ENCODE data around the gene TBC1D9. TPM values are rescaled to one million over a fixed set of nuclear protein-coding genes. Genes with fewer than 3 reads are reported as not detected.

TBC1D9 gene
- total and polyA plus RNA-seq, 2 of the 13 experiments (the other 11 are each of a cell fraction or from before 2014, with no cell fraction given) = 11.9 to 12.2 TPM

GRCh38 chr4:140635606-140636005 is 120.6 kb downstream of the TBC1D9 start (continued):
- no peak for TF ChIP-seq ATF2 (CRISPR knock-in tag; IDR thresholded peaks at IDR 0.05)
- no peak for TF ChIP-seq ARNT2 (CRISPR knock-in tag; IDR thresholded peaks at IDR 0.05; ENCODE audit: low read depth)
- TF ChIP-seq HDAC2 (CRISPR knock-in tag; IDR thresholded peaks at IDR 0.05) = peak; percentile 83
- no peak for TF ChIP-seq HNRNPH1 (optimal IDR thresholded peaks at IDR 0.05; ENCODE audit: low read depth, low read length)
- TF ChIP-seq LCORL (IDR thresholded peaks at IDR 0.05) = no peak
- peak; percentile 83 for TF ChIP-seq LCORL (CRISPR knock-in tag; IDR thresholded peaks at IDR 0.05)
- TF ChIP-seq ZNF777 (CRISPR knock-in tag; IDR thresholded peaks at IDR 0.05) = no peak
- TF ChIP-seq DMTF1 (CRISPR knock-in tag; IDR thresholded peaks at IDR 0.05) = no peak
- TF ChIP-seq PREB (CRISPR knock-in tag; IDR thresholded peaks at IDR 0.05) = no peak
- no peak for TF ChIP-seq ZNF816 (CRISPR knock-in tag; IDR thresholded peaks at IDR 0.05; ENCODE audit: borderline replicate concordance)
- no peak for TF ChIP-seq PHF8 (CRISPR knock-in tag; IDR thresholded peaks at IDR 0.05)
- no peak for TF ChIP-seq GRHL1 (CRISPR knock-in tag; conservative IDR thresholded peaks at IDR 0.05)
- TF ChIP-seq ZNF501 (CRISPR knock-in tag; IDR thresholded peaks at IDR 0.05) = peak; percentile 37; the same call in 1 of the 2 replicates
- TF ChIP-seq ZNF224 (CRISPR knock-in tag; IDR thresholded peaks at IDR 0.05) = no peak
- peak; percentile 78 for TF ChIP-seq GATAD2A (CRISPR knock-in tag; IDR thresholded peaks at IDR 0.05)
- TF ChIP-seq, protein P1, sequence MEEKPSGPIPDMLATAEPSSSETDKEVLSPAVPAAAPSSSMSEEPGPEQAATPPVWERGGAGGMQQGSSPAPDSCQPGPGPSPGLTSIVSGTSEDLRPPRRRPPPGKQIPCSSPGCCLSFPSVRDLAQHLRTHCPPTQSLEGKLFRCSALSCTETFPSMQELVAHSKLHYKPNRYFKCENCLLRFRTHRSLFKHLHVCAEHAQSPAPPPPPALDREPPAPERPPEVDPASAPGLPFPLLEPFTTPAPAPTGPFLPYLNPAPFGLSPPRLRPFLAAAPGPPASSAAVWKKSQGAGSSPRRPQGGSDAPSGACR (CRISPR knock-in tag; IDR thresholded peaks at IDR 0.05) = no peak
- TF ChIP-seq, protein P2, sequence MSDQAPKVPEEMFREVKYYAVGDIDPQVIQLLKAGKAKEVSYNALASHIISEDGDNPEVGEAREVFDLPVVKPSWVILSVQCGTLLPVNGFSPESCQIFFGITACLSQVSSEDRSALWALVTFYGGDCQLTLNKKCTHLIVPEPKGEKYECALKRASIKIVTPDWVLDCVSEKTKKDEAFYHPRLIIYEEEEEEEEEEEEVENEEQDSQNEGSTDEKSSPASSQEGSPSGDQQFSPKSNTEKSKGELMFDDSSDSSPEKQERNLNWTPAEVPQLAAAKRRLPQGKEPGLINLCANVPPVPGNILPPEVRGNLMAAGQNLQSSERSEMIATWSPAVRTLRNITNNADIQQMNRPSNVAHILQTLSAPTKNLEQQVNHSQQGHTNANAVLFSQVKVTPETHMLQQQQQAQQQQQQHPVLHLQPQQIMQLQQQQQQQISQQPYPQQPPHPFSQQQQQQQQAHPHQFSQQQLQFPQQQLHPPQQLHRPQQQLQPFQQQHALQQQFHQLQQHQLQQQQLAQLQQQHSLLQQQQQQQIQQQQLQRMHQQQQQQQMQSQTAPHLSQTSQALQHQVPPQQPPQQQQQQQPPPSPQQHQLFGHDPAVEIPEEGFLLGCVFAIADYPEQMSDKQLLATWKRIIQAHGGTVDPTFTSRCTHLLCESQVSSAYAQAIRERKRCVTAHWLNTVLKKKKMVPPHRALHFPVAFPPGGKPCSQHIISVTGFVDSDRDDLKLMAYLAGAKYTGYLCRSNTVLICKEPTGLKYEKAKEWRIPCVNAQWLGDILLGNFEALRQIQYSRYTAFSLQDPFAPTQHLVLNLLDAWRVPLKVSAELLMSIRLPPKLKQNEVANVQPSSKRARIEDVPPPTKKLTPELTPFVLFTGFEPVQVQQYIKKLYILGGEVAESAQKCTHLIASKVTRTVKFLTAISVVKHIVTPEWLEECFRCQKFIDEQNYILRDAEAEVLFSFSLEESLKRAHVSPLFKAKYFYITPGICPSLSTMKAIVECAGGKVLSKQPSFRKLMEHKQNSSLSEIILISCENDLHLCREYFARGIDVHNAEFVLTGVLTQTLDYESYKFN (CRISPR knock-in tag; conservative IDR thresholded peaks at IDR 0.05) = peak; percentile 76
- peak; percentile 67; the same call in 1 of the 2 replicates for TF ChIP-seq DPF2 (CRISPR knock-in tag; IDR thresholded peaks at IDR 0.05; ENCODE audit: borderline replicate concordance, low read depth)
- TF ChIP-seq ZNF138 (CRISPR knock-in tag; IDR thresholded peaks at IDR 0.05; ENCODE audit: low read depth) = no peak

Data from HepG2 (cell line).